Pancreas (tissue), 10 donors: ENCODE data around the gene BCL2L2. TPM values are rescaled to one million over a fixed set of nuclear protein-coding genes. Genes with fewer than 3 reads are reported as not detected.

ENCODE experiments used
- ATAC-seq, 4 donors: fragments of 200-7000 bp; cut with Tn5 transposase; one replicate each; pipeline versions ENCODE4 v1.8.0 to v1.9.1; 2020; ENCODE audit warnings: mild to moderate bottlenecking in 4 of 4, moderate library complexity in 4 of 4
- DNase-seq, 6 donors: peaks; one replicate each; pipeline ENCODE4 v3.0.0-alpha.2; 2020
- FAIRE-seq: peaks from 2 replicates; lab custom pipeline; 2012; peaks lifted over from hg19 to GRCh38; lab: Jason Lieb, UNC
- H3K27ac ChIP-seq, 4 donors: fragments of 200-600 bp; sonication (generic); 1 replicate in 3 of 4; 2 replicates in 1 of 4; pipeline versions ENCODE4 v1.5.0 to v1.8.0; 2020
- H3K27me3 ChIP-seq, 4 donors: fragments of 200-600 bp; one replicate each; pipeline ENCODE4 v1.8.0; 2021
- H3K36me3 ChIP-seq, 3 donors: fragments of 200-600 bp; sonication (generic) in 1 of 3; one replicate each; pipeline versions ENCODE4 v1.5.0 to v1.8.0; 2020 to 2021
- H3K4me1 ChIP-seq, 3 donors: fragments of 200-600 bp; one replicate each; pipeline ENCODE4 v1.8.0; 2021
- H3K4me3 ChIP-seq, 4 donors: fragments of 200-600 bp; sonication (generic) in 2 of 4; one replicate each; pipeline versions ENCODE4 v1.5.0 to v1.8.0; 2020 to 2021
- H3K9me3 ChIP-seq, 4 donors: fragments of 200-600 bp; one replicate each; pipeline ENCODE4 v1.8.0; 2021
- CTCF ChIP-seq, 4 donors: fragments of 200-600 bp; sonication (generic) in 3 of 4; IDR thresholded peaks; one replicate each; pipeline versions ENCODE4 v1.5.0 to v1.8.0; 2021; ENCODE audit warnings: antibody characterized with exemption in 4 of 4
- WGBS, 2 donors: extraction: QIAGEN DNeasy Blood & Tissue Kit; methylation state at CpG; one replicate each; pipeline ENCODE4 v1.1.7; 2013; 5-methylcytosine and 5-hydroxymethylcytosine counted together
- intact Hi-C, 3 donors: fragments of 100-400 bp; cut with DNase I; formaldehyde crosslinking; loops; one replicate each; pipeline versions ENCODE4 v1.11.1 to v1.14.2; 2022
- polyA plus RNA-seq, 2 donors: library from polyadenylated mRNA; stranded (reverse); fragments of 200-250 nt; gene quantifications; one replicate each; pipeline ENCODE4 v1.2.3, GENCODE V29; 2013
- total RNA-seq, 6 donors: library from RNA; stranded (reverse); fragmentation: NEBNext Ultra II Directional in 4 of 6; extraction: Animal tissue kit (Norgen Biotek cat#: 25700) in 4 of 6; gene quantifications; one replicate each; pipeline versions ENCODE4 v1.2.1 to v1.2.4, GENCODE V29; 2021 to 2023
- donor health status: healthy with polysubstance abuse.
- donor health status: DM: no; HTN: no; CAD: no; lungs with moderate emphysema.
- donor health status: DM: no; HTN: no; CAD: no.
- donor health status: control.
- donor health status: control.
- donor health status: Bipolar disorder and iron deficiency.
- donor health status: DM: yes; HTN: yes; CAD: no.
- donor health status: DM: no; HTN: no; CAD: no.
- donor health status: DM: no; HTN: no; CAD: no.
- donor health status: DM: yes; HTN: yes; CAD: no.

BCL2L2 gene
- total and polyA plus RNA-seq, 8 donors: 24.8 to 31.6 (median 27.0) TPM

GRCh38 chr14:23299986-23300686, 6.5 kb upstream of the BCL2L2 start:
- H3K4me1 ChIP-seq: peaks cover 0 to 10% (median 0%) of the 10 kb centered on the region in 3 donors
- 69 to 74% methylated on average over 10 of the region's 10 CpGs for WGBS, 2 donors
- H3K27me3 ChIP-seq: no peaks in the 10 kb centered on the region
- no peak for TF ChIP-seq CTCF (IDR thresholded peaks at IDR 0.05)
- no peaks in the 10 kb centered on the region for H3K9me3 ChIP-seq
- intact Hi-C loops: no loop called here
- no peak for ATAC-seq
- H3K27ac ChIP-seq: peak overlapping the region; percentile 63 to 97 (median 94)
- no peak for FAIRE-seq
- peak overlapping the region; percentile 29 to 82 (median 66) for H3K4me3 ChIP-seq
- H3K36me3 ChIP-seq: no peaks in the 10 kb centered on the region
- DNase-seq: peak in 1 of 6 donors; percentile 30

GRCh38 chr14:23300687-23301223, 5.9 kb upstream of the BCL2L2 start:
- Histone ChIP-seq H3K9me3 (no peaks in the 10 kb centered on the region), H3K27me3 (no peaks in the 10 kb centered on the region), H3K4me3 (peak overlapping the region; percentile 29 to 82 (median 66)), H3K4me1 (peaks cover under 1 to 11% (median 3%) of the 10 kb centered on the region in 3 donors), H3K36me3 (no peaks in the 10 kb centered on the region), H3K27ac (peak overlapping the region; percentile 63 to 97 (median 94))
- 1% methylated on average over 13 of the region's 13 CpGs for WGBS, 2 donors
- DNase-seq: peak in 3 of 6 donors; percentile 45 to 52 (median 50)
- intact Hi-C loops: no loop called here
- ATAC-seq: no peak
- no peak for TF ChIP-seq CTCF (IDR thresholded peaks at IDR 0.05)
- FAIRE-seq: no peak

- peak overlapping the region; percentile 95 to 98 (median 98) for H3K27ac ChIP-seq
- no peak for FAIRE-seq
- peak; percentile 79 to 85 (median 84) for ATAC-seq
- H3K4me3 ChIP-seq: peak overlapping the region; percentile 54 to 82 (median 68)
- no peaks in the 10 kb centered on the region for H3K9me3 ChIP-seq
- peak; percentile 48 to 57 (median 52) for TF ChIP-seq CTCF (IDR thresholded peaks at IDR 0.05)
- peaks cover 6 to 16% (median 9%) of the 10 kb centered on the region in 3 donors for H3K4me1 ChIP-seq
- peak; percentile 97 to 99 (median 99) for DNase-seq
- WGBS, 2 donors: 0 to 1% methylated on average over 60 to 86 of the region's 87 CpGs
- no peaks in the 10 kb centered on the region for H3K27me3 ChIP-seq
- no peaks in the 10 kb centered on the region for H3K36me3 ChIP-seq
- intact Hi-C loops: no loop called here
These were observed 5.2 kb upstream of the BCL2L2 start for GRCh38 chr14:23301288-23301968.

GRCh38 chr14:23301969-23302289, 4.7 kb upstream of the BCL2L2 start:
- H3K27ac ChIP-seq: peak overlapping the region; percentile 95 to 98 (median 98)
- intact Hi-C loops: no loop called here
- H3K36me3 ChIP-seq: no peaks in the 10 kb centered on the region
- WGBS, 2 donors: 0 to 1% methylated on average over 15 to 25 of the region's 25 CpGs
- TF ChIP-seq CTCF (IDR thresholded peaks at IDR 0.05): no peak
- H3K9me3 ChIP-seq: no peaks in the 10 kb centered on the region
- peaks cover 6 to 16% (median 9%) of the 10 kb centered on the region in 3 donors for H3K4me1 ChIP-seq
- no peak for FAIRE-seq
- peak overlapping the region; percentile 54 to 82 (median 68) for H3K4me3 ChIP-seq
- no peaks in the 10 kb centered on the region for H3K27me3 ChIP-seq
- peak; percentile 5 to 24 (median 9) for ATAC-seq
- DNase-seq: no peak
